GM12878 (cell line): Measurements from ENCODE around the gene TDRD7. TPM values are rescaled to one million over a fixed set of nuclear protein-coding genes. Genes with fewer than 3 reads are reported as not detected.

Source experiments
- ATAC-seq: fragments of 200-7000 bp; cut with Tn5 transposase; 3 replicates; pipeline ENCODE4 v1.9.1; 2020; ENCODE audit warnings: mild to moderate bottlenecking, moderate library complexity
- BruUV-seq: library from RNA; stranded (reverse); fragments of 400-500 nt; replicated peaks from 2 replicates; lab custom pipeline; 2021; lab: Mats Ljungman, UMichigan
- CTCF ChIA-PET: fragments of 300-600 bp; sonication (Branson Sonifier 250); formaldehyde crosslinking; extraction: SDS; loops from one replicate; lab custom pipeline; 2021; ENCODE audit warnings: inconsistent platforms; lab: Yijun Ruan, JAX
- POLR2A ChIA-PET: fragments of 350-600 bp; formaldehyde crosslinking; extraction: SDS; loops from one replicate; lab custom pipeline; 2021; ENCODE audit warnings: inconsistent platforms; lab: Charles Lee
- RAD21 ChIA-PET: fragments of 300-600 bp; sonication (Branson Sonifier 250); formaldehyde crosslinking; loops from one replicate; lab custom pipeline; 2023; ENCODE audit warnings: antibody characterized with exemption; ENCODE audit not compliant: unreplicated experiment; lab: Charles Lee
- SMC1A ChIA-PET: fragments of 300-600 bp; sonication (Branson Sonifier 250); formaldehyde crosslinking; loops from one replicate; lab custom pipeline; 2023; ENCODE audit not compliant: unreplicated experiment, uncharacterized antibody; lab: Charles Lee
- DNase-seq: peaks from one replicate; pipeline ENCODE4 v3.0.0-alpha.2; 2011; ENCODE audit warnings: low read depth, low spot score
- FAIRE-seq: peaks from 3 replicates; lab custom pipeline; 2011; peaks lifted over from hg19 to GRCh38; lab: Jason Lieb, UNC
- H2AFZ ChIP-seq: 2 replicates; pipeline ENCODE4 v1.6.0; 2011; ENCODE audit warnings: low read depth, low read length, control low read depth; ENCODE audit not compliant: control insufficient read depth
- H3K27ac ChIP-seq: 2 replicates; pipeline ENCODE4 v1.5.1; 2011; ENCODE audit warnings: control low read depth; ENCODE audit not compliant: control insufficient read depth, insufficient read depth
- H3K27me3 ChIP-seq, 2 experiments: replicated peaks in 1 of 2; 2 replicates each; pipeline versions ENCODE4 v1.6.0 to v1.6.1; 2011; ENCODE audit warnings: low read length in 1 of 2; ENCODE audit not compliant: control insufficient read depth in 2 of 2, insufficient read depth in 2 of 2
- H3K36me3 ChIP-seq, 2 experiments: 2 replicates each; pipeline ENCODE4 v1.5.1; 2011; ENCODE audit warnings: low read length in 1 of 2; ENCODE audit not compliant: control insufficient read depth in 2 of 2, insufficient read depth in 2 of 2
- H3K4me1 ChIP-seq: 2 replicates; pipeline ENCODE4 v1.6.1; 2011; ENCODE audit warnings: mild to moderate bottlenecking, low read length, moderate library complexity, mixed read lengths; ENCODE audit not compliant: control insufficient read depth, insufficient read depth
- H3K4me2 ChIP-seq: 2 replicates; pipeline ENCODE4 v1.6.0; 2011; ENCODE audit warnings: control low read depth; ENCODE audit not compliant: control insufficient read depth, insufficient read depth
- H3K4me3 ChIP-seq: fragments of 200-600 bp; sonication (generic); 2 replicates; pipeline ENCODE4 v1.5.1; 2016
- H3K79me2 ChIP-seq: 2 replicates; pipeline ENCODE4 v1.6.0; 2011; ENCODE audit warnings: low read length; ENCODE audit not compliant: control insufficient read depth, insufficient read depth
- H3K9ac ChIP-seq: 2 replicates; pipeline ENCODE4 v1.8.0; 2011; ENCODE audit warnings: low read length, control low read depth, mixed read lengths; ENCODE audit not compliant: control insufficient read depth, insufficient read depth
- H3K9me3 ChIP-seq: replicated peaks from 3 replicates; pipeline ENCODE4 v1.5.1; 2011; ENCODE audit warnings: mild to moderate bottlenecking, low read length; ENCODE audit not compliant: control insufficient read depth, insufficient read depth
- H4K20me1 ChIP-seq: 2 replicates; pipeline ENCODE4 v1.6.0; 2011; ENCODE audit not compliant: control insufficient read depth, insufficient read depth
- BHLHE40 ChIP-seq, 2 experiments: fragments of 450-650 bp in 1 of 2; IDR thresholded peaks; 2 replicates each; pipeline ENCODE4 v1.6.1; 2011 to 2017; ENCODE audit warnings: low read depth in 2 of 2, borderline replicate concordance in 1 of 2, improper control_type of control experiment in 1 of 2, low read length in 1 of 2, mild to moderate bottlenecking in 1 of 2
- BMI1 ChIP-seq: fragments of 450-650 bp; IDR thresholded peaks from 2 replicates; pipeline ENCODE4 v1.6.1; 2016; ENCODE audit warnings: mild to moderate bottlenecking, moderate library complexity, borderline replicate concordance
- CHD1 ChIP-seq: IDR thresholded peaks from 2 replicates; pipeline ENCODE4 v1.6.1; 2012; ENCODE audit warnings: low read depth, low read length, improper control_type of control experiment
- CHD4 ChIP-seq: fragments of 200-600 bp; sonication (generic); IDR thresholded peaks from 2 replicates; pipeline ENCODE4 v1.6.1; 2016; ENCODE audit warnings: mild to moderate bottlenecking
- MAX ChIP-seq: IDR thresholded peaks from 2 replicates; pipeline ENCODE4 v1.6.1; 2012; ENCODE audit warnings: low read depth, low read length, improper control_type of control experiment
- PML ChIP-seq: IDR thresholded peaks from 2 replicates; pipeline ENCODE4 v1.6.1; 2012; ENCODE audit warnings: low read length, inconsistent platforms
- TBL1XR1 ChIP-seq: IDR thresholded peaks from 2 replicates; pipeline ENCODE4 v1.6.1; 2012; ENCODE audit warnings: low read depth, low read length, improper control_type of control experiment
- TCF12 ChIP-seq: IDR thresholded peaks from 2 replicates; pipeline ENCODE4 v1.6.1; 2011; ENCODE audit warnings: low read depth, mild to moderate bottlenecking, low read length
- USF1 ChIP-seq: IDR thresholded peaks from 2 replicates; pipeline ENCODE4 v1.6.1; 2011; ENCODE audit warnings: borderline replicate concordance, low read depth, mild to moderate bottlenecking, moderate library complexity, mixed read lengths, low read length; ENCODE audit not compliant: insufficient read depth; ENCODE audit errors: extremely low read length
- ZNF622 ChIP-seq: fragments of 450-650 bp; IDR thresholded peaks from 2 replicates; pipeline ENCODE4 v1.6.1; 2017; ENCODE audit warnings: mild to moderate bottlenecking, inconsistent platforms
- WGBS: methylation state at CpG from one replicate; pipeline ENCODE4 v1.1.6; 2016; ENCODE audit warnings: low lambda C conversion rate; ENCODE audit not compliant: insufficient replicate concordance, insufficient coverage; ENCODE audit errors: missing lambda C conversion rate; 5-methylcytosine and 5-hydroxymethylcytosine counted together
- in situ Hi-C: fragments of 300-500 bp; cut with MboI; formaldehyde crosslinking; loops from 9 replicates; pipeline ENCODE4 v1.14.3; 2018; ENCODE audit warnings: mixed read lengths
- intact Hi-C: fragments of 100-400 bp; cut with micrococcal nuclease; formaldehyde crosslinking; loops from one replicate; pipeline ENCODE4 v1.14.2; 2022; ENCODE audit not compliant: unreplicated experiment
- polyA plus RNA-seq, 11 experiments: library from polyadenylated mRNA; depleted of rRNA in 4 of 11; unstranded in 6 of 11; stranded (reverse) in 5 of 11; fragments of >200 nt; fragmentation: Nextera tagmentation in 4 of 11; fragmentation: Illumina TruSeq in 1 of 11; extraction: Ambion mirVana in 4 of 11; extraction: Trizol in 1 of 11; gene quantifications; 1 replicate in 1 of 11; 2 replicates in 10 of 11; pipeline versions ENCODE4 v1.2.1 to v1.2.3, GENCODE V29; 2011 to 2016; ENCODE audit warnings: inconsistent platforms in 2 of 11, missing spikeins in 2 of 11, low read depth in 1 of 11
- total RNA-seq, 4 experiments: library from RNA; depleted of rRNA in 3 of 4; stranded (reverse); fragments of >200 nt in 3 of 4; fragmentation: Illumina TruSeq in 1 of 4; extraction: Trizol in 1 of 4; gene quantifications; 2 replicates each; pipeline versions ENCODE4 v1.2.1 to v1.2.3, GENCODE V29; 2013 to 2021
- TF ChIP-seq, protein P1 (sequence below): fragments of 450-650 bp; IDR thresholded peaks from 2 replicates; pipeline ENCODE4 v1.6.1; 2017; ENCODE audit warnings: mild to moderate bottlenecking, moderate library complexity
- TF ChIP-seq, protein P2 (sequence below): fragments of 450-650 bp; IDR thresholded peaks from 2 replicates; pipeline ENCODE4 v1.6.1; 2017; ENCODE audit warnings: low read depth, mild to moderate bottlenecking, moderate library complexity

The TDRD7 gene
- total and polyA plus RNA-seq, 10 of the 15 experiments (the other 5 are each of a cell fraction or from before 2014, with no cell fraction given): 5.7 to 26.4 (median 16.2) TPM

DNA sequence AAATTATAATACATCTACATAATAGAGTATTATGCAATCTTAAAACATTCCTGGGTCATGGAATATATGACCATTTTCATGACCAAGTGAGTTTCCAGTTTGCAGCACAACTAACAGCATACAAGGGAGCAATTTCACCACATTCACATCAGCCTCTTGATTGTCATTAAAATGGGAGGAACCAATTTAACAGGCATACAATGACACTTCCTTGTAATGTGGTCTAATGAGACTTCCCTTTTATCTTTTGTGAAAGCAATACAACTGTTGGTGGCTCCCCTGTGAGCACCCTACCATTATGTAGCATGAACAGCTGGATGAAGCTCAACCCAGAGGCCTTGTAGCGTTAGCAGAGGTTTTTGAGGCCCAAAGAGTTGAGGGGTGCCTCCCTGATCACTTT, 76.0 kb downstream of the TDRD7 start (continued):
- TF ChIP-seq, protein P1, sequence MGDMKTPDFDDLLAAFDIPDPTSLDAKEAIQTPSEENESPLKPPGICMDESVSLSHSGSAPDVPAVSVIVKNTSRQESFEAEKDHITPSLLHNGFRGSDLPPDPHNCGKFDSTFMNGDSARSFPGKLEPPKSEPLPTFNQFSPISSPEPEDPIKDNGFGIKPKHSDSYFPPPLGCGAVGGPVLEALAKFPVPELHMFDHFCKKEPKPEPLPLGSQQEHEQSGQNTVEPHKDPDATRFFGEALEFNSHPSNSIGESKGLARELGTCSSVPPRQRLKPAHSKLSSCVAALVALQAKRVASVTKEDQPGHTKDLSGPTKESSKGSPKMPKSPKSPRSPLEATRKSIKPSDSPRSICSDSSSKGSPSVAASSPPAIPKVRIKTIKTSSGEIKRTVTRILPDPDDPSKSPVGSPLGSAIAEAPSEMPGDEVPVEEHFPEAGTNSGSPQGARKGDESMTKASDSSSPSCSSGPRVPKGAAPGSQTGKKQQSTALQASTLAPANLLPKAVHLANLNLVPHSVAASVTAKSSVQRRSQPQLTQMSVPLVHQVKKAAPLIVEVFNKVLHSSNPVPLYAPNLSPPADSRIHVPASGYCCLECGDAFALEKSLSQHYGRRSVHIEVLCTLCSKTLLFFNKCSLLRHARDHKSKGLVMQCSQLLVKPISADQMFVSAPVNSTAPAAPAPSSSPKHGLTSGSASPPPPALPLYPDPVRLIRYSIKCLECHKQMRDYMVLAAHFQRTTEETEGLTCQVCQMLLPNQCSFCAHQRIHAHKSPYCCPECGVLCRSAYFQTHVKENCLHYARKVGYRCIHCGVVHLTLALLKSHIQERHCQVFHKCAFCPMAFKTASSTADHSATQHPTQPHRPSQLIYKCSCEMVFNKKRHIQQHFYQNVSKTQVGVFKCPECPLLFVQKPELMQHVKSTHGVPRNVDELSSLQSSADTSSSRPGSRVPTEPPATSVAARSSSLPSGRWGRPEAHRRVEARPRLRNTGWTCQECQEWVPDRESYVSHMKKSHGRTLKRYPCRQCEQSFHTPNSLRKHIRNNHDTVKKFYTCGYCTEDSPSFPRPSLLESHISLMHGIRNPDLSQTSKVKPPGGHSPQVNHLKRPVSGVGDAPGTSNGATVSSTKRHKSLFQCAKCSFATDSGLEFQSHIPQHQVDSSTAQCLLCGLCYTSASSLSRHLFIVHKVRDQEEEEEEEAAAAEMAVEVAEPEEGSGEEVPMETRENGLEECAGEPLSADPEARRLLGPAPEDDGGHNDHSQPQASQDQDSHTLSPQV: no peak
- TF ChIP-seq CHD1: no peak
- TF ChIP-seq ZNF622: no peak
- TF ChIP-seq TCF12: no peak
- no peak for TF ChIP-seq CHD4
- TF ChIP-seq BHLHE40 (IDR thresholded peaks at IDR 0.05; ENCODE audit: borderline replicate concordance in 1 of 2, low read depth in 2 of 2, low read length in 1 of 2): no peak

- Histone ChIP-seq H3K36me3 (no peaks in the 10 kb centered on the region; a peak in 1 of 4 replicates), H3K27me3 (no peaks in the 10 kb centered on the region), H3K27ac (no peak overlapping the region), H3K4me3 (no peak overlapping the region), H3K79me2 (no peaks in the 10 kb centered on the region), H3K4me1 (peaks cover 5% of the 10 kb centered on the region; the same call in 1 of the 2 replicates), H2AFZ (no peak overlapping the region), H3K9ac (no peak overlapping the region), H3K9me3 (no peaks in the 10 kb centered on the region), H3K4me2 (no peak overlapping the region), H4K20me1 (no peaks in the 10 kb centered on the region)
- in situ Hi-C loops: no loop called here
- WGBS: 100% methylated on average over 1 of the region's 1 CpG
- FAIRE-seq (no peak), DNase-seq (no peak), ATAC-seq (peak; percentile 29; the same call in 1 of the 3 replicates)
- BruUV-seq: no TSS peak
- ChIA-PET CTCF (interaction anchor here (1.0 to 1.8 kb wide), 5 partner anchors 11 to 125 kb away, joined by 3 to 10 read pairs (median 4); partner anchors contain the start of gene TMOD1), RAD21 (interaction anchor here (1.1 to 1.6 kb wide), 2 partner anchors 10 to 107 kb away, joined by 3 to 6 read pairs; partner anchors contain the start of gene TMOD1), POLR2A (interaction anchor here (0.5 to 0.9 kb wide), 4 partner anchors 9 to 29 kb away, joined by 3 to 8 read pairs (median 4); partner anchors contain the start of gene TMOD1), SMC1A (interaction anchor here (0.6 to 1.1 kb wide), 4 partner anchors 11 to 107 kb away, joined by 3 to 6 read pairs (median 4); no protein-coding TSS in a partner anchor)
- intact Hi-C loops: no loop called here
- no peak for TF ChIP-seq PML
- TF ChIP-seq TBL1XR1: no peak
- TF ChIP-seq USF1: no peak
- TF ChIP-seq, protein P2, sequence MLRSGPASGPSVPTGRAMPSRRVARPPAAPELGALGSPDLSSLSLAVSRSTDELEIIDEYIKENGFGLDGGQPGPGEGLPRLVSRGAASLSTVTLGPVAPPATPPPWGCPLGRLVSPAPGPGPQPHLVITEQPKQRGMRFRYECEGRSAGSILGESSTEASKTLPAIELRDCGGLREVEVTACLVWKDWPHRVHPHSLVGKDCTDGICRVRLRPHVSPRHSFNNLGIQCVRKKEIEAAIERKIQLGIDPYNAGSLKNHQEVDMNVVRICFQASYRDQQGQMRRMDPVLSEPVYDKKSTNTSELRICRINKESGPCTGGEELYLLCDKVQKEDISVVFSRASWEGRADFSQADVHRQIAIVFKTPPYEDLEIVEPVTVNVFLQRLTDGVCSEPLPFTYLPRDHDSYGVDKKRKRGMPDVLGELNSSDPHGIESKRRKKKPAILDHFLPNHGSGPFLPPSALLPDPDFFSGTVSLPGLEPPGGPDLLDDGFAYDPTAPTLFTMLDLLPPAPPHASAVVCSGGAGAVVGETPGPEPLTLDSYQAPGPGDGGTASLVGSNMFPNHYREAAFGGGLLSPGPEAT: no peak
- no peak for TF ChIP-seq MAX
- no peak for TF ChIP-seq BMI1
Observed at GRCh38 chr9:97491216-97491999, 79.5 kb downstream of the TDRD7 start.
